ENCODE data around the gene SEC22C. TPM values are rescaled to one million over a fixed set of nuclear protein-coding genes. Genes with fewer than 3 reads are reported as not detected.

The SEC22C gene
- total and polyA plus RNA-seq, 7 experiments from 2014 or later: 38.0 to 54.8 (median 50.4) TPM

DNA sequence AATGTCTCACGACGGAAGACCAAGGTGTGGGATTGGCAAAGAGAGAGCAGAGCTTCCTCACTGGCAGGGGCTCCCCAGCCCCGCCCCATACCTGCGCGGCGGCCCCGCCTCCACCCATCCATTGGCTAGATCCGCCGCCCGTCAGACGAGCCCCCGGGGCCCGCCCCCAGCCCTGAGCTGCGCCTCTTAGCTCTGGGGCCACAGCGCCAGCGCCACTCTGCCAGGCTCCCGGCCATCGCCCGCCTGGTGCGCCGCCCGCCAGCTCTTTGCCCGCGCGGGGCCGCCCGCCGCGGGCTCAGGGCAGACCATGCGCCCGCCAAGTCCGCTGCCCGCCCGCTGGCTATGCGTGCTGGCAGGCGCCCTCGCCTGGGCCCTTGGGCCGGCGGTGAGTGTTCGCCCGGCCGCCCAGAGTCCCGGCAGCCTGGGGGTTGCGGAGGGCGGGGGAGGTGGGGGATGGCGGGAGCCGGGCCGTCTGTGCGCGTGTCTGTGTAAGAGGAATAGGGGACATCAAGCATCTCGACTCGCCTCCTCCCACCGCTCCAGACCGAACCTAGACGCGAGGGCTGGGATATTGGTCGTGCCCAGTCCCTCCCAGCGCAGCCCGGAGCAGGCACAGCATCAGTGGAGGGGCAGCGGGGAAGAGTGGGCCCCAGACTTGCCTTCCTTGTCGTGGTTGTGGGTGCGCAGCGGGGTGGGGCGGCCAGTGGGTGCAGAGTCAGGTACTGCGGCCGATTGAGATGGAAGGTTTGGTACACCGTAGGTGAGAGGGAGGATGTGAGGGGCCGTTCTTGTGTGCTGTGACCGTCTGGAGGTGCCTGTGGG is 79.1 kb downstream of the SEC22C start, which contains the start of gene VIPR1:
VIPR1 (plus strand) TSS at position 215 of the 822 bp plus-strand sequence; CDS start at position 308, 93 bp downstream.
- Histone ChIP-seq H3K4me1 (ENCODE audit: control insufficient read depth in 2 of 2, insufficient read depth in 2 of 2, low read length in 2 of 2) (peaks cover 0 to 39% of the 10 kb centered on the region in 2 donors), H3K27ac (ENCODE audit: low read depth, low read length) (peak within 1 kb of the TSS; percentile 79), H3K36me3 (ENCODE audit: control insufficient read depth in 2 of 3, insufficient read depth in 3 of 3, low read length in 3 of 3) (no peaks in the 10 kb centered on the region), H3K4me3 (ENCODE audit: low read length) (peak within 1 kb of the TSS; percentile 70), H3K9me3 (ENCODE audit: control insufficient read depth in 2 of 3, low read length in 3 of 3) (no peaks in the 10 kb centered on the region), H3K27me3 (ENCODE audit: control insufficient read depth in 2 of 2, insufficient read depth in 2 of 2, low read length in 2 of 2) (peaks cover 0 to 5% of the 10 kb centered on the region in 2 donors)
- no peaks in the 10 kb centered on the region for H3K36me3 Mint-ChIP-seq
- H3K9me3 Mint-ChIP-seq: no peaks in the 10 kb centered on the region
- ChIA-PET CTCF (interaction anchor here (0.7 to 3.4 kb wide), 21 partner anchors 8 to 255 kb away, joined by 3 to 136 read pairs (median 7); partner anchors contain the start of genes SEC22C and SS18L2), POLR2A (interaction anchor here (0.6 to 5.1 kb wide), 23 partner anchors 10 to 313 kb away, joined by 3 to 82 read pairs (median 5); partner anchors contain the start of genes SEC22C and SS18L2)
- intact Hi-C loops (cut with micrococcal nuclease): loop anchor here (1.0 to 10.0 kb wide), 17 partner anchors 16 to 540 kb away; partner anchors contain the start of genes NKTR (in 1 of the 2), SS18L2 (in 1 of the 2), ULK4 (in 1 of the 2) and ZBTB47 (in 1 of the 2)
- peak; percentile 85 to 97 (median 95) for DNase-seq
- H3K4me1 Mint-ChIP-seq: peaks cover 31 to 64% (median 47%) of the 10 kb centered on the region in 7 donors
- peak; percentile 98 for ATAC-seq
- H3K4me3 Mint-ChIP-seq: peak within 1 kb of the TSS; percentile 91 to 98 (median 96)
- H3K27me3 Mint-ChIP-seq: peaks cover 18 to 49% (median 20%) of the 10 kb centered on the region in 5 donors
- peak within 1 kb of the TSS; percentile 70 to 96 (median 94) for H3K27ac Mint-ChIP-seq

DNA sequence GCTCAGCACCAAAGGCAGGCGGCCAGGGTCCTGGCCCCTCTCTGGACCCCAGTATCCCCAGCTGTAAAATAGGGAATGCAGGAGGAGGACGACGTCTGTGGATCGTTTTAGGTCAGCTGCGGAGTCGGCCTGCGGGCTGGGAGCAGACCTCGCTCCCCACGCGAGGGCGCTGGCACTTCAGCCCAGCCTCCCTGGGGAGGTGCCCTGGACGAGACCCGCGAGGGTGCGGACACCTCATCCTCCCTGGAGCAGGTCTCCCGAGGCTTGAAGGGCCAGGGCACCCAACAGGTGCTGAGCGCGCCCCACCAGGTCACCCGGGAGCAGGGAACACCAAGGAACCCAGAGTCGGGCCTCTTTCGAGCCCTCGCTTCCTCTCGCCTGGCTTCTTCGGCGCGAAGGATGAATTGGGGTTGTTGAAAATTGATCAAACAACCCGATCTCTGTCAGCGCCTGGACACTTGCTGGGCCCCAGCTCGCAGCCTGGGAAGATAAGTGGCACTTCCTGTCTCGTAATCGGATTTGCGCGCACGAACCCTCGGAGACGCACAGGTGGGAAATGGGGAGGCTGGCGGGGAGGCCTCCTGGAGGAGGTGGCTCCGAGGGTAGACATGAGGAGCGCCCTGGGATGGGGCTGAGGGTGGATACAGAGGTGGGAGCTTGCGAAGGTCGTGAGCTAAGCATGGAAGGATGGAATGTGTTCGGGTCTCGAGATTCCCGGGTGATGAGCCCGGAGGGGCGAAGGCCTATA is 79.9 kb downstream of the SEC22C start:
- intact Hi-C loops (cut with micrococcal nuclease): loop anchor here (1.0 to 10.0 kb wide), 17 partner anchors 17 to 540 kb away; partner anchors contain the start of genes NKTR (in 1 of the 2), SS18L2 (in 1 of the 2), ULK4 (in 1 of the 2) and ZBTB47 (in 1 of the 2)
- peaks cover 27 to 56% (median 39%) of the 10 kb centered on the region in 7 donors for H3K4me1 Mint-ChIP-seq
- peak overlapping the region; percentile 70 for H3K4me3 ChIP-seq (ENCODE audit: low read length)
- H3K36me3 ChIP-seq (ENCODE audit: control insufficient read depth in 2 of 3, insufficient read depth in 3 of 3, low read length in 3 of 3): no peaks in the 10 kb centered on the region
- POLR2A ChIA-PET: interaction anchor here (0.6 to 5.1 kb wide), 23 partner anchors 10 to 314 kb away, joined by 3 to 82 read pairs (median 5); partner anchors contain the start of genes SEC22C and SS18L2
- no peaks in the 10 kb centered on the region for H3K9me3 ChIP-seq (ENCODE audit: control insufficient read depth in 2 of 3, low read length in 3 of 3)
- H3K27ac ChIP-seq (ENCODE audit: low read depth, low read length): peak overlapping the region; percentile 79
- H3K36me3 Mint-ChIP-seq: no peaks in the 10 kb centered on the region
- H3K9me3 Mint-ChIP-seq: no peaks in the 10 kb centered on the region
- peaks cover 0 to 5% of the 10 kb centered on the region in 2 donors for H3K27me3 ChIP-seq (ENCODE audit: control insufficient read depth in 2 of 2, insufficient read depth in 2 of 2, low read length in 2 of 2)
- H3K4me3 Mint-ChIP-seq: peak overlapping the region; percentile 91 to 98 (median 96)
- DNase-seq: peak; percentile 49 to 72 (median 63)
- H3K4me1 ChIP-seq (ENCODE audit: control insufficient read depth in 2 of 2, insufficient read depth in 2 of 2, low read length in 2 of 2): peaks cover 0 to 31% of the 10 kb centered on the region in 2 donors
- peaks cover 18 to 57% (median 26%) of the 10 kb centered on the region in 5 donors for H3K27me3 Mint-ChIP-seq
- peak overlapping the region; percentile 70 to 96 (median 94) for H3K27ac Mint-ChIP-seq
- ATAC-seq: peak; percentile 66
- CTCF ChIA-PET: interaction anchor here (0.7 to 3.4 kb wide), 29 partner anchors 8 to 516 kb away, joined by 3 to 136 read pairs (median 5); partner anchors contain the start of genes SEC22C and SS18L2

GRCh38 chr3:42501321-42501680 is 80.5 kb downstream of the SEC22C start:
- Histone ChIP-seq H3K4me3 (ENCODE audit: low read length) (peak overlapping the region; percentile 70), H3K27ac (ENCODE audit: low read depth, low read length) (peak overlapping the region; percentile 79), H3K4me1 (ENCODE audit: control insufficient read depth in 2 of 2, insufficient read depth in 2 of 2, low read length in 2 of 2) (peaks cover 0 to 27% of the 10 kb centered on the region in 2 donors), H3K27me3 (ENCODE audit: control insufficient read depth in 2 of 2, insufficient read depth in 2 of 2, low read length in 2 of 2) (peaks cover 0 to 5% of the 10 kb centered on the region in 2 donors), H3K9me3 (ENCODE audit: control insufficient read depth in 2 of 3, low read length in 3 of 3) (no peaks in the 10 kb centered on the region), H3K36me3 (ENCODE audit: control insufficient read depth in 2 of 3, insufficient read depth in 3 of 3, low read length in 3 of 3) (no peaks in the 10 kb centered on the region)
- Mint-ChIP-seq H3K27ac (peak overlapping the region in 5 of 9 donors; percentile 48 to 94 (median 66)), H3K27me3 (peaks cover 18 to 63% (median 27%) of the 10 kb centered on the region in 5 donors), H3K4me1 (peaks cover 27 to 50% (median 34%) of the 10 kb centered on the region in 7 donors), H3K9me3 (no peaks in the 10 kb centered on the region), H3K36me3 (no peaks in the 10 kb centered on the region), H3K4me3 (peak overlapping the region; percentile 91 to 98 (median 96))
- POLR2A ChIA-PET: interaction anchor here (0.9 to 5.1 kb wide), 10 partner anchors 11 to 56 kb away, joined by 3 to 82 read pairs (median 11); no protein-coding TSS in a partner anchor
- intact Hi-C loops (cut with micrococcal nuclease): loop anchor here (1.0 to 10.0 kb wide), 6 partner anchors 35 to 486 kb away; partner anchors contain the start of gene ZBTB47 (in 1 of the 2)
- no peak for ATAC-seq
- CTCF ChIA-PET: interaction anchor here (0.7 to 3.4 kb wide), 21 partner anchors 9 to 516 kb away, joined by 3 to 136 read pairs (median 5); partner anchors contain the start of gene SEC22C
- peak in 1 of 9 donors; percentile 20 for DNase-seq

DNA sequence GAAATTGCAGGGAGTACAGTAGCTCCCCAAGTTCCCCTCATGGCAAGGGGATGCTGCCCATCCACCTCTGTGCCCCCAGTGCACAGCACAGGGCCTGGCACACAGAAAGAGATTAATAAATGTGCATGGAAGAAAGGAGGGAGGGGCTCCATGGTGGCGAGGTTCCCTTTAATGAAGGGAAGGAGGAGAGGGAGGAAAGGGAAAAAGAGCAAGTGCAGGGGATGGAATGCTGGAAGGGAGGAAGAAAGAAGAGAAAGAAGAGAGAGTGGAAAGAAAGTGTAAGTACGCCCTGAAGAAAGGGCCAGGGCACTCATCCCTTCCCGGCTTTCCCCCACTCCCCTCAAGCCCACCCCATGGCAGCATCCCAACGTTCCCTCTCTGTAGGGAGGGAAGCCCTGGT is 80.9 kb downstream of the SEC22C start:
- no peaks in the 10 kb centered on the region for H3K36me3 ChIP-seq (ENCODE audit: control insufficient read depth in 2 of 3, insufficient read depth in 3 of 3, low read length in 3 of 3)
- peak overlapping the region in 3 of 9 donors; percentile 51 to 81 (median 56) for H3K27ac Mint-ChIP-seq
- H3K9me3 ChIP-seq (ENCODE audit: control insufficient read depth in 2 of 3, low read length in 3 of 3): no peaks in the 10 kb centered on the region
- ATAC-seq: no peak
- no peak overlapping the region for H3K4me3 ChIP-seq (ENCODE audit: low read length)
- no peaks in the 10 kb centered on the region for H3K36me3 Mint-ChIP-seq
- H3K9me3 Mint-ChIP-seq: no peaks in the 10 kb centered on the region
- intact Hi-C loops (cut with micrococcal nuclease): loop anchor here (1.0 to 10.0 kb wide), 6 partner anchors 35 to 486 kb away; partner anchors contain the start of gene ZBTB47 (in 1 of the 2)
- H3K27me3 Mint-ChIP-seq: peaks cover 18 to 65% (median 27%) of the 10 kb centered on the region in 5 donors
- POLR2A ChIA-PET: interaction anchor here (0.5 to 5.1 kb wide), 7 partner anchors 11 to 58 kb away, joined by 3 to 82 read pairs (median 12); no protein-coding TSS in a partner anchor
- peaks cover 26 to 46% (median 33%) of the 10 kb centered on the region in 7 donors for H3K4me1 Mint-ChIP-seq
- H3K27ac ChIP-seq (ENCODE audit: low read depth, low read length): no peak overlapping the region
- H3K27me3 ChIP-seq (ENCODE audit: control insufficient read depth in 2 of 2, insufficient read depth in 2 of 2, low read length in 2 of 2): peaks cover 0 to 5% of the 10 kb centered on the region in 2 donors
- peaks cover 0 to 24% of the 10 kb centered on the region in 2 donors for H3K4me1 ChIP-seq (ENCODE audit: control insufficient read depth in 2 of 2, insufficient read depth in 2 of 2, low read length in 2 of 2)
- DNase-seq: no peak
- CTCF ChIA-PET: interaction anchor here (0.6 to 3.4 kb wide), 18 partner anchors 9 to 269 kb away, joined by 3 to 136 read pairs (median 8); no protein-coding TSS in a partner anchor
- peak overlapping the region; percentile 60 to 98 (median 84) for H3K4me3 Mint-ChIP-seq

DNA sequence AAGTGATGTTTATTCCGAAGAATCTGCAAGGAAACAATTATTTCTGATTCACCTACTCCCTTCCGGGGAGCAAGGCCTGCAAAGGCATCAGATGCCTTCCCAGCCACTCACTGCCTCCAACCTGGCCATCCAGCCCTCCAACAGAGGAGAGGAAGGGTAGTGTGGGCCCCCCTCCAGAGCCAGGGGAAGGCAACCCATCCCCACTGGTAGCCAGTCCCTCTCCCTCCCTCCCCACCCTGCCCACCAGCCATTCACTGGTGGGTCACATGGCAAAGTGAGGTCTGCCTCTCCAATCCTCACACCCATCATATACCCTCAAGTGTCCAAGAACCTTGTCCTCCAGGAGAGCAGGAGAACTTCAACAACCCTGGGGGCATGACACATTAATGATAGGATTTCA is 81.7 kb downstream of the SEC22C start:
- Mint-ChIP-seq H3K27ac (peak overlapping the region in 2 of 9 donors; percentile 51 to 57), H3K4me1 (peaks cover 23 to 41% (median 29%) of the 10 kb centered on the region in 7 donors)
- POLR2A ChIA-PET: interaction anchor here (0.5 to 5.1 kb wide), 4 partner anchors 31 to 59 kb away, joined by 3 to 82 read pairs (median 31); no protein-coding TSS in a partner anchor

More for the DNA sequence above, 81.7 kb downstream of the SEC22C start:
- Histone ChIP-seq H3K9me3 (ENCODE audit: control insufficient read depth in 2 of 3, low read length in 3 of 3) (no peaks in the 10 kb centered on the region), H3K4me3 (ENCODE audit: low read length) (no peak overlapping the region), H3K27ac (ENCODE audit: low read depth, low read length) (no peak overlapping the region), H3K36me3 (ENCODE audit: control insufficient read depth in 2 of 3, insufficient read depth in 3 of 3, low read length in 3 of 3) (no peaks in the 10 kb centered on the region), H3K4me1 (ENCODE audit: control insufficient read depth in 2 of 2, insufficient read depth in 2 of 2, low read length in 2 of 2) (peaks cover 0 to 20% of the 10 kb centered on the region in 2 donors), H3K27me3 (ENCODE audit: control insufficient read depth in 2 of 2, insufficient read depth in 2 of 2, low read length in 2 of 2) (peaks cover 0 to 5% of the 10 kb centered on the region in 2 donors)
- CTCF ChIA-PET: interaction anchor here (0.6 to 3.4 kb wide), 4 partner anchors 9 to 47 kb away, joined by 3 to 136 read pairs (median 59); no protein-coding TSS in a partner anchor
- peak in 1 of 9 donors; percentile 7 for DNase-seq
- intact Hi-C loops (cut with micrococcal nuclease): loop anchor here (5.0 to 10.0 kb wide), 5 partner anchors 152 to 485 kb away; partner anchors contain the start of gene ZBTB47 (in 1 of the 2)
- H3K9me3 Mint-ChIP-seq: no peaks in the 10 kb centered on the region
- H3K36me3 Mint-ChIP-seq: no peaks in the 10 kb centered on the region
- peak overlapping the region in 6 of 10 donors; percentile 70 to 98 (median 84) for H3K4me3 Mint-ChIP-seq
- H3K27me3 Mint-ChIP-seq: peaks cover 18 to 67% (median 27%) of the 10 kb centered on the region in 5 donors
- ATAC-seq: no peak

Measured in naive thymus-derived CD4-positive, alpha-beta T cell (primary cell).